Colon (tissue), 2 donors: ENCODE results near the gene CACNB2.

Experiments used
- FAIRE-seq: peaks from 2 replicates; lab custom pipeline; 2012; peaks lifted over from hg19 to GRCh38; lab: Jason Lieb, UNC
- donor health status: control.
- donor health status: control.

Gene CACNB2

DNA sequence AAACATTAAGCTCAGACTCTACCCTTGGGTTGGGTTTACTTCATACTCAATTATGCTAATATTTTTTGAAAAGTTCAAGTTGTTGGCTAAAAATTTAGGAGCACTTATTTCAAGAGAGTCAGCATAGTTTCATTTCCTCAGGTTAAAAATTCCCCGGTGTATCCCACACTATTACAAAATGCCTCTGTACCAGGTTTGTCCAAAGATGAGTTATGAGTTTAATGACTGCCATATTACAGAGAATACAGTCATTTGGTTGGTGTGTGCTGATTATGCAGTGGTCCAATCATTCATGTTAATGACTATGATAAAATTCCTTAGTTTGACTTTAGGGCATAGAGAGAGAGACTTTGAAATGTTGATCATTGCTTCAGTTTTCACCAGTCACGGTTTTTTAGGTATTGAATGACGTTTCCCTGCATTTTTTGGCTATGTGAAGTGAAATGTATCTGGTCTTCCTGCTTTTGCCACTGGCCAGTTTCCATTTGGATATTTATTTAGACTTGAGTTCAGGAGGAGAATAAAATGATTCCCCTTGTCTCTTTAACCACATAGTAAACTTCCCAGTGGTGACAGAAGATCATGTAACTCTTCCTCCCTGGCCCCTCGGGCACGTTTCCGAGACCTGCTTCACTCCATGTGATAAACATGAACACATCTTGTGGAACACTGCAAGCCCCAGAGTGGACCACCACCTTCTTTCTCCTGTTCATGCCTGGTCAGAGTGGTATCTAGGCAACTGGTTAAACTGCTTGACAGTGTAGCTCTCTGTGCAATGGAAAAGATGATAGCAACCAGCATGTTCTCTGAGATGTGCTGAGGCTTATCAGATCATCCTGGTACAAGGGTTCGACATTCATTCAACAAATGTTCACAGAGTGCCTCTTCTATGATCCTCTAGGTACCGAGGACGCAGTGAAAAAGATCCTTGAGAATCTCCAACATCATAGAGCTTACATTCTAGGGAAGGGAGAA is 153.6 kb downstream of the CACNB2 start:
- FAIRE-seq: no peak

DNA sequence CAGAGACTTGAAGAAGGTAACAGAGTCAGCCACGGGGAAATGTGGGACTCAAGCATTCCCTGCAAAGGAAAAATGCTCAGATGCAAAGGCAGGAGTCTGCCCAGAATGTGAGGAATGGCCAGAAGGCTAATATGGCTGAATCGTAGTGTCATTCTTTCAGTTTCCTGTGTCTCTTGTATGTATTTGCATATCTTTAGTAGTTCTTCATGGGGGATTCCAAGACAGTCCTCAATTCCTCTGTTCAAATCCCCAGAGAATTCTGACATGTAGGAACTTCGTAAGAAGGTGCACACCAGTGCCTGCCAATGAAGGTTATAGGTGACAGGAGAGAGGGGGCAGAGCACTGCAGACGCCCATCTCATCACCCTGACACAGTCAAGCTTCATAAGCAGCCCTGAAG is 154.4 kb downstream of the CACNB2 start:
- FAIRE-seq: no peak

DNA sequence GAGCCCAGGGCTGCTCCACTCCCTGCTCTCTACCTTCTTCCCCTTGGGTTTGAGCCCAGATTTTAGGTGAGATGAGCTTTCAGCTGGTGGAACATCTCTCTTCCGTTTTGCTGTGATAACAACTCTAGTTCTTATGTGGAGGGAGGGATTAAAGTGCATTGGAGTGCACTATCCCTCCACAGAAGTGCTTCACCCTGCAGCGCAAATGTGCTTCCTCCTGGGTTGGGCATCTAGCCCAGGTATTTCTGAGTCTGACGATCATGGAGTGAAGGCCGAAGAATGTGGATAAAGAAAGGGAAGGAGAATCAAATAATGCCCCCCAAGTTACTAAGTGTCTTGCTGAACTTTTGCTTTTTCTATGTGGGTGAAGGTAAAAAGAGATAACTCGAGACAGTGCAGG is 157.4 kb downstream of the CACNB2 start:
- no peak for FAIRE-seq

DNA sequence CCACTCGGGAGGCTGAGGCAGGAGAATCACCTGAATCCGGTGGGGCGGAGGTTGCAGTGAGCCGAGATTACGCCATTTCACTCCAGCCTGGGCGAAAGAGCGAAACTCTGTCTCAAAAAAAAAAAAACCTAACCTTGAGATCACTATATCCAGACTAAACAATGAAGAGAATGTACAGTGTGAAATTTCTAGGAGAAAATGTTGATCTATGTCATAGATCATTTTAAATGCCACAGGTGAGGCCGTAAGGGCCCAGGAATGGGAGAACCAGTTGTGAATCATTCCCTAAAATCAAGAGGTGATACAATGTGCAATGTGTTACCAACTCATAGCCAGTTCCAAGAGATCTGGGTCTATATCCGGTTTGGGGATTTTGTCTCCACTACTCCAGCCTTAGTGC is 158.0 kb downstream of the CACNB2 start:
- FAIRE-seq: no peak

DNA sequence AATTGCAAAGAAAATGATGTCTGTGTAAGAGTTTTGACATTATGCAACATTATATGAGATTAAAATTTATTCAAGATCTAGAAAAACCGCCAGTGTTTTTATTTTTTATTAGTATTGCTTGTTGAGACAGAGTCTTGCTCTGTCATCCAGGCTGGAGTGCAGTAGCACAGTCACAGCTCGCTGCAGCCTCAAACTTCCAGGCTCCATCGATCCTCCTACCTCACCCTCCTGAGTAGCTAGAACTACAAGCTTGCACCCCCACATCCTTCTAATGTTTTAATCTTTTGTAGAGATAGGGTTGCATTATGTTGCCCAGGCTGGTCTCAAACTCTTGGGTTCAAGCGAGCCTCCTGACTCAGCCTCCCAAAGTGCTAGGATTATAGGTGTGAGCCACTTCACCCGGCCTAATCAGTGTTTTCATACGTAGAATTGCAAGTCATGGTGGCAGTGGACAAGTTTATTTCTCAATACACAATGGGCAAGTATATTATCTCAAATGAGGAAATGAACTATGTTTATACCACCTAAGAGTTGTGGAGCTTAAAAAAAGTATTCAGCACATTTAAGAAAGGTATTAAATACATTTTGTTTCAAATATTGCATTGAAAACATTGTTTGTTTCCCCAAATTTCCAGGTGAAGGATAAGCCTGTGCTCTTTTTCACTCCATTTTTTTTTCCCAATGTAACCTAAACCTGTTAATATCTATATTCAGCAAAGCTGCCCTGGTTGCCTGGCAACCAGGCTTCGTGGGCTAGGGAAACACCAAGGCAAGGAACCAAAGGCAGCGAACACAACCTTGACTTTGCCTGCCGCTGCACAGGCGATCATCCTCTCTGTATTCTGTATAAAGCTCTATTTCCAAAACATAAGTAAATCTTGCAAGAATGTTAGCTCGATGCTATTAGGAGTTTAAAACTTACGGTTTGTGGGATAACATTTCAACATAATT is 163.9 kb downstream of the CACNB2 start:
- no peak for FAIRE-seq

- FAIRE-seq: no peak
These were observed 165.8 kb downstream of the CACNB2 start for GRCh38 chr10:18306031-18306430.

GRCh38 chr10:18308600-18308999 is 168.4 kb downstream of the CACNB2 start:
- no peak for FAIRE-seq

DNA sequence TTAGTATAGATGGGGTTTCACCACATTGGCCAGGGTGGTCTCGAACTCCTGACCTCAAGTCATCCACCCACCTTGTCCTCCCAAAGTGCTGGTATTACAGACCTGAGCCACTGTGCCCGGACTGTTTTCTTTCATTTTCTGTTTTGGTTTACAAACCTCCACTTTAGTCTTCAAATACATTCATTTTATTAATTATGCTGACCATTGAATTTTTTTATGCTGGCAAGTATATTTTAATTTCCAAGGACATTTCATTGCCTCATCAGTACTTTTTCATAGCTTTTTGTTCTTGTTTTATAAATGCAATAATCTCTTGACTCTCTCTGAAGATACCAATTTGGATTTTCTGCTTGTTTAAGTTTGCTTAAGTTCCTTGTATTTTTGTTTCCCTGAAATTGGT is 170.5 kb downstream of the CACNB2 start:
- no peak for FAIRE-seq

DNA sequence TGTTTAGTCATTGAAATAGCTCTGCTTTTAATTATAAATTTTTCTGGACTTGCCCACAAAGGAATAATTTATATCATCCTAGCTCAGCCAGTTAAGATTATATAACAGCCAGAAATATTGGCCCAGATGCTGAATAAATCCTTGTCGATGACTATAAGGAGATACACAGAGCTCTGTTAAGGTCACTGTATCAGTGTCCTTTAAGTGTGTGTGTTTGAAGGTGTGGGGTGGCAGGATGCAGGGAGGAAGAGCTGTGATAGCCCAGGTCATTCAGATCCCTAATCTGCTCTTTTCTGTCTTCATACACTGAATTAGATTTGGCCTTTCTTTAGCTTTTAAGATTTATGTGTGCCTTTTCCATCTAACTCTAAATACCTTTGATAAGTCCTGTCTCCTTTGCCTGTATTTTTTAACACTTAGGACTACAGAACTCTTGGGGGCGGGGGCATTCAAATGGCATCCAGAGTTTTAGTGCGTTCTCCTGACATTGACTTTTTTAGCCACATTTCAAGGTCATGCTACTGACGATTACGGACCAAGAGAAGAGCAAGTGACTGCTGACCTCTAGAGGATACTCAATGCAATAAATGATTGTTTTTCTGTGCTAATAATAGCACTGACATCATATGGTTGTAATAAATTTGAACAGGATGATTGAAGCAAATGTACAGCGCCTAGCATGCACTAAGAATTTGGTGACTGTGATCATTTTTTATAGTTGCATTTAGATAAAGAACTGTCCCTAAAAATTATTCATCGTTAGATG is 172.3 kb downstream of the CACNB2 start:
- no peak for FAIRE-seq

DNA sequence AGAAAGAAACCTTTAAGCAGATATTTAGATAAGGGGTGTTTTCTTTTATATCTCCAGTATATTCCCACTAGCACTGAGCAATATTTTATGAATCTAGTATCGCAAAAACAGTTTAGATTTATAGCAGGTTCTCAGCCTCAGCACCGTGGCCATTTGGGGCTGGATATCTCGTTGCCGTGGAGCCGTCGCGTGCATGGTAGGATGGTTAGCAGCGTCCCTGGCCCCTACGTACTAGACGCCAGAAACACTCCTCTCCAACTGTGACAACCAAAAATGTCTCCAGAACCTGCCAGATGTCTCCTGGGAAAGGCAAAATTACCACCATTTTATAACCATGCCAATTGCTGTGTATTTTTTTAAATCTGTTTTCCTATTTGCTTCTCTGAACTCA is 172.9 kb downstream of the CACNB2 start:
- FAIRE-seq: no peak

- FAIRE-seq: no peak
These were observed 173.4 kb downstream of the CACNB2 start for GRCh38 chr10:18313626-18314025.

- no peak for FAIRE-seq
These were observed 179.4 kb downstream of the CACNB2 start for GRCh38 chr10:18319628-18320027.

GRCh38 chr10:18321371-18321770 is 181.1 kb downstream of the CACNB2 start:
- no peak for FAIRE-seq

DNA sequence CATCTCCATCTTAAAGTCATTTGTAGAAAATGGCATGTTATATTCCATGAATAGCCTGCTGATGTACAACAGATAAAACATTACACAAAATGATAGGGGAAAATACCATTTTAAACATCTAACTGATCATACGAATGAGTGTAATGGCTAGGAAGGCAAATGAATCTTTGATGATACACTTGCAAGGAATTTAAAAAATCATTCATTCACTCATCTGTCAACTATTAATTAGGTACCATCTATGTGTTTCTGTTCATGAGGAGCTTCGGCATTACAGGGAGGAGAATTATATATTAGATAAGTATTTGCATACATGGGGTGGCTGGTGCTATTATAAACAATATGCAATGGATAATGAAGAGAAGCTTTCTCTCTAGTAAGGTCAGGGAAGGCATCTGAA is 183.7 kb downstream of the CACNB2 start:
- no peak for FAIRE-seq

DNA sequence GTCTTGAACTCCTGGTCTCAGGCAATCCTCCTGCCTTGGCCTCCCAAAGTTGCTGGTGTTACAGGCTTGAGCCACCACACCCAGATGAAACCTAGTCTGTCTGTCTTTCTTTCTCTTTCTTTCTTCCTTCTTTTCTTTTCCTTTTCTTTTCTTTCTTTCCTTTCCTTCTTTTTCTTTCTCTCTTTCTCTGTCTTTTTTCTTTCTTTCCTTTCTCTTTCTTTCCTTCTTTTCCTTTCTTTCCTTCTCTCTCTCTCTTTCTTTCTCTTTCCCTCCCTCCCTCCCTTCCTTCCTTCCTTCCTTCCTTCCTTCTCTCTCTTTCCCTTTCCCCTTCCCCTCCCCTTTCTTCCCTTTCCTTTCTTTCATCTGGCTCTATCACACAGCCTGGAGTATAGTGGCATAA is 185.2 kb downstream of the CACNB2 start:
- FAIRE-seq: no peak

DNA sequence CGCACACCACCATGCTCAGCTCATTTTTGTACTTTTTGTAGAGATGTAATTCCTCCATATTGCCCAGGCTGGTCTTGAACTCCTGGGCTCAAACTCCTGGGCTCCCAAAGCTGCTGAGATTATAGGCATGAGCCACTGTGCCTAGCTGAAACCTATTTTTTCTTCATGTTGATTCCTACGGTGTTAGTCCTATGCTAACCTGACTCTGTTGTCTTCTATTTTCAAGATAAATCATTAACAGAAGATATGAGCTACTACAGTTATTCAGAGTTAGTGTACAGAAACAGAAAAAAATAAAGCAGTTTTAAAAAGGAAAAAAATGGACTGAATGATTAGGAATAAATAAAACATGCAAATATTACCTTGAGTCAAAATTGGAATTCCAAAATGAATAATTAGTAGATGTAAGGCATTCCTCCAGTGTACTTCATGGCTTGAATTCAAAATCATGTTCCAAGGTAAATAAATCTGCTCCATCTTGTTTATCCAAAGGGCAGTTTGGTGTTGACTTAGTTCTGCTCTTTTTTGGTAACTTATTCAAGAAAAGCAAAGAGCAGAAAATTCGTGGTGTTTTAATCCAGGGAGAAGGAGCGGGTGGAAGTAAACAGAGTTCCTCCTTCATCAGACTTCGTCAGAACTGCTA is 185.8 kb downstream of the CACNB2 start:
- FAIRE-seq: no peak

DNA sequence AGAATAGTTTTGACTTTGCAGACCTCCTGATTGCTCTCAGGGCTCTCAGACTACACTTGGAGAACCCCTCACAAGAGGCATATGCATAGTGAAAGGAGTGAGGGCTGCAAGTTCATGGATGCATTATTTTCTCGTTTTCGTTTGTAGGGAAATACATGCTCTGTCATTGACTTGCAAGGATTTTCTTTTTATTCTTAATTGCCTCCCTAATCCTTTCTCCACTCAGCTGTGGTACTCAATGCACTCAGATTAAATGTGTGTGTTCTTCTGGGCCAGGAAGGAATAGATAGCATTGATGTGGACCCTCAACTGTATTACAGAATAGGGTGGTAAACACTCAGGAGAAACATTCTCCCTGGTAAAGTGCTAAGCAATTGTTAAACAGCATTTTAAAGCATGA is 188.7 kb downstream of the CACNB2 start:
- FAIRE-seq: no peak

DNA sequence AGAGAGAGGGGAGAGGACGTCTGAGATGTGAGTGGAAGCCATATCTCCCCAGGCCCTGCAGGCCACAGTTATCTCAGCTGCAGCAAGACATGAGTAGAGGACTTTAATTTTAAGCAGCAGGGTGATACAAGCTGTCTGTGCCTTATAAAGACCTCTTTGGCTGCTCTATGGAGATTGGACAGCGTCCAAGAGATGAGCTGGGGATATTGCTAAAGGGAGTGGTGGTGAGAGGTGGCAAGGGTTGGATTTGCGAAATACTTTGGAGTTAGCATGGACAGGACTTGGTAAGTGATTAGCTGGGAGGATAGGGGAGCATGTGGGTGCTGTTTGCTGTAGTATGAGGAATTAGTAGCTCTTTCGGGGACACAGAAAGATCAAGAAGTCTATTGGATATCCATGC is 191.8 kb downstream of the CACNB2 start:
- FAIRE-seq: no peak

DNA sequence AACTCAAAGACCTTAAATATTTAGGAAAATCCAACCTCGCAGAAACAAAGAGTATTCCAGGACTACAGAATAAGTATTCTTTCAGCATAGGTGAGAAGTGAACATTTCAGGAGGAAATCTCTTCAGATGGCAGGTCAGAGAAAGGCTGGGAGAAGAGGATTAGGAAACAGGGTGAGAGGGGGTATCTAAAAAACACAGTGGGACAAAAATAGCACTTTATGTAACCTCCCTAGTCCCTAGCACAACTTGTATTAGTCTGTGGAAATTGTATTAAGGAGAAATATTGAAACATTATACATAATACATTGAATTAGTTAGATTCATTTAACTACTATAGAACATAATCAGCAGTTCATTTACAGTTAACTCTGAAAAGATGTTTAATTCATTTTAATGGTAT is 192.3 kb downstream of the CACNB2 start:
- no peak for FAIRE-seq

- no peak for FAIRE-seq
These were observed 193.4 kb downstream of the CACNB2 start for GRCh38 chr10:18333621-18334020.

DNA sequence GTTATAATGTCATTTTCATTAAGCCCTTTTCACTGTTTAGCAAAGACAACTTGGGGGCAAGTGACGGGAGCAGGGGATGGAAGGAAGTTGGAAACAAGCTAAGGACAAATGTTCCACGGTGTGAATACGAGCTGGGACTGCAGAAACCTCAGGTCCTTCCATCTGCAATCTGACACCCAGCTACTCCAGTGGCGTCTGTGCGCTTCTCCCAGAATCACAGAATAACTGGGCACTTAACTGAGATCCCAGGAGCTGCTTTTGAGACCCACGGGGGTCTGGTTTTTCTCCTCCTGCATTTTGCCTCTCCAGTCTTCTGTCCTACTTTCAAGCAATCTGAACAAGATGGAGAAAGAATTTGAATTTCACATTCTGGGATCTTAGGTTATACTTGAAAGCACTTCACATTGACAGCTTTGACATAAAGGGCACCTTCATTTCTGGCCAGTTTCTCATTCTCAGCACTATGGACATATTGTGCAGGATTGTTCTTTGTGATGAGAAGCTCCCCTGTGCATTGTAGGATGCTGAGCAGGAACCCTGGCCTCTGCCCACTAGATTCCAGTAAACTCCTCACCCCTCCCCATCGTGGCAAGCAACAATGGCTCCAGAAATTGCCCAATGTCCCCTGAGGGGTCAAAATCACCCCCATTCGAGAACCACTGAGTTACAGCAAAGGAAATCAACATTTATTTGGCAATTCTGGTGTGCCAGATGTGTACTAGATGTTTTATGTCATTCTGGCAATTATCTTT is 194.1 kb downstream of the CACNB2 start:
- no peak for FAIRE-seq
